ENCODE data around the gene PAK4.

Gene PAK4

GRCh38 chr19:39177736-39178135, 52.1 kb downstream of the PAK4 start:
- no peak for DNase-seq (ENCODE audit: low read depth in 1 of 2, low spot score in 1 of 2)

GRCh38 chr19:39178296-39179006, 52.9 kb downstream of the PAK4 start:
- DNase-seq (ENCODE audit: low read depth in 1 of 2, low spot score in 1 of 2), result no peak

- no peak for DNase-seq (ENCODE audit: low read depth in 1 of 2, low spot score in 1 of 2)
Measured at GRCh38 chr19:39179754-39180153, 54.2 kb downstream of the PAK4 start.

- DNase-seq (ENCODE audit: low read depth in 1 of 2, low spot score in 1 of 2), result no peak
Measured at GRCh38 chr19:39180749-39181148, 55.2 kb downstream of the PAK4 start.

- no peak for DNase-seq (ENCODE audit: low read depth in 1 of 2, low spot score in 1 of 2)
Measured at GRCh38 chr19:39181500-39182173, 56.1 kb downstream of the PAK4 start.

- no peak for DNase-seq (ENCODE audit: low read depth in 1 of 2, low spot score in 1 of 2)
Measured at GRCh38 chr19:39182174-39182505, 56.6 kb downstream of the PAK4 start.

GRCh38 chr19:39183104-39183503, 57.5 kb downstream of the PAK4 start:
- DNase-seq (ENCODE audit: low read depth in 1 of 2, low spot score in 1 of 2), result no peak

- no peak for DNase-seq (ENCODE audit: low read depth in 1 of 2, low spot score in 1 of 2)
Measured at GRCh38 chr19:39186391-39186790, 60.8 kb downstream of the PAK4 start.

GRCh38 chr19:39187552-39187943, 62.0 kb downstream of the PAK4 start:
- DNase-seq (ENCODE audit: low read depth in 1 of 2, low spot score in 1 of 2), result no peak

GRCh38 chr19:39188960-39189359, 63.4 kb downstream of the PAK4 start:
- no peak for DNase-seq (ENCODE audit: low read depth in 1 of 2, low spot score in 1 of 2)

- no peak for DNase-seq (ENCODE audit: low read depth in 1 of 2, low spot score in 1 of 2)
Measured at GRCh38 chr19:39190768-39191167, 65.2 kb downstream of the PAK4 start.

GRCh38 chr19:39192846-39193245, 67.3 kb downstream of the PAK4 start:
- DNase-seq (ENCODE audit: low read depth in 1 of 2, low spot score in 1 of 2), result no peak

- DNase-seq (ENCODE audit: low read depth in 1 of 2, low spot score in 1 of 2), result no peak
Measured at GRCh38 chr19:39193803-39194202, 68.2 kb downstream of the PAK4 start.

- DNase-seq (ENCODE audit: low read depth in 1 of 2, low spot score in 1 of 2), result no peak
Measured at GRCh38 chr19:39194832-39195542, 69.4 kb downstream of the PAK4 start.

- no peak for DNase-seq (ENCODE audit: low read depth in 1 of 2, low spot score in 1 of 2)
Measured at GRCh38 chr19:39195755-39196154, 70.2 kb downstream of the PAK4 start.

- DNase-seq (ENCODE audit: low read depth in 1 of 2, low spot score in 1 of 2), result no peak
Measured at GRCh38 chr19:39196320-39196719, 70.7 kb downstream of the PAK4 start.

GRCh38 chr19:39196860-39197562, 71.4 kb downstream of the PAK4 start, which contains the start of gene NCCRP1:
Gene NCCRP1 (plus strand): TSS chr19:39196964. CDS start chr19:39196983, 19 bp downstream.
- no peak for DNase-seq (ENCODE audit: low read depth in 1 of 2, low spot score in 1 of 2)

GRCh38 chr19:39197808-39198207, 72.2 kb downstream of the PAK4 start:
- DNase-seq (ENCODE audit: low read depth in 1 of 2, low spot score in 1 of 2), result no peak

GRCh38 chr19:39199025-39199424, 73.4 kb downstream of the PAK4 start:
- DNase-seq (ENCODE audit: low read depth in 1 of 2, low spot score in 1 of 2), result no peak

GRCh38 chr19:39200066-39200802, 74.6 kb downstream of the PAK4 start:
- no peak for DNase-seq (ENCODE audit: low read depth in 1 of 2, low spot score in 1 of 2)

GRCh38 chr19:39200803-39201115, 75.2 kb downstream of the PAK4 start:
- DNase-seq (ENCODE audit: low read depth in 1 of 2, low spot score in 1 of 2), result no peak
